Calu3 (cell line): ENCODE results near the gene ALG3. TPM values are rescaled to one million over a fixed set of nuclear protein-coding genes. Genes with fewer than 3 reads are reported as not detected.

Experiments used
- BruUV-seq: library from RNA; stranded (reverse); fragments of 400-500 nt; replicated peaks from 2 replicates; lab custom pipeline; 2021; lab: Mats Ljungman, UMichigan
- CTCF ChIA-PET: fragments of 300-600 bp; sonication (Branson Sonifier 250); formaldehyde crosslinking; loops from one replicate; lab custom pipeline; 2022; ENCODE audit warnings: antibody characterized with exemption; lab: Charles Lee
- DNase-seq: peaks from one replicate; pipeline ENCODE4 v3.0.0; 2022
- H3K27ac Mint-ChIP-seq: one replicate; pipeline ENCODE4 v1.8.0; 2022; ENCODE audit warnings: mixed read lengths; ENCODE audit not compliant: unreplicated experiment
- H3K27me3 Mint-ChIP-seq: one replicate; pipeline ENCODE4 v1.8.0; 2022; ENCODE audit warnings: mixed read lengths; ENCODE audit not compliant: unreplicated experiment
- H3K36me3 Mint-ChIP-seq: one replicate; pipeline ENCODE4 v1.8.0; 2022; ENCODE audit warnings: mild to moderate bottlenecking, moderate library complexity, mixed read lengths; ENCODE audit not compliant: insufficient read depth, unreplicated experiment
- H3K4me1 Mint-ChIP-seq: one replicate; pipeline ENCODE4 v1.8.0; 2022; ENCODE audit warnings: mild to moderate bottlenecking, low read depth, mixed read lengths; ENCODE audit not compliant: unreplicated experiment
- H3K4me3 Mint-ChIP-seq: one replicate; pipeline ENCODE4 v1.8.0; 2022; ENCODE audit warnings: mild to moderate bottlenecking, low read depth, moderate library complexity, mixed read lengths; ENCODE audit not compliant: unreplicated experiment
- H3K9me3 Mint-ChIP-seq: one replicate; pipeline ENCODE4 v1.8.0; 2022; ENCODE audit warnings: low read depth, mixed read lengths; ENCODE audit not compliant: unreplicated experiment
- CTCF ChIP-seq: fragments of 200-600 bp; IDR thresholded peaks from one replicate; pipeline ENCODE4 v1.8.0; 2022; ENCODE audit warnings: antibody characterized with exemption; ENCODE audit not compliant: unreplicated experiment
- intact Hi-C: fragments of 100-400 bp; cut with micrococcal nuclease; formaldehyde crosslinking; loops from one replicate; pipeline ENCODE4 v1.10.0; 2022; ENCODE audit not compliant: unreplicated experiment
- total RNA-seq: library from RNA; stranded (reverse); gene quantifications from 2 replicates; pipeline ENCODE4 v1.2.3, GENCODE V29; 2022

Gene ALG3
- total RNA-seq, 1 experiment from 2014 or later, result 140 TPM

DNA sequence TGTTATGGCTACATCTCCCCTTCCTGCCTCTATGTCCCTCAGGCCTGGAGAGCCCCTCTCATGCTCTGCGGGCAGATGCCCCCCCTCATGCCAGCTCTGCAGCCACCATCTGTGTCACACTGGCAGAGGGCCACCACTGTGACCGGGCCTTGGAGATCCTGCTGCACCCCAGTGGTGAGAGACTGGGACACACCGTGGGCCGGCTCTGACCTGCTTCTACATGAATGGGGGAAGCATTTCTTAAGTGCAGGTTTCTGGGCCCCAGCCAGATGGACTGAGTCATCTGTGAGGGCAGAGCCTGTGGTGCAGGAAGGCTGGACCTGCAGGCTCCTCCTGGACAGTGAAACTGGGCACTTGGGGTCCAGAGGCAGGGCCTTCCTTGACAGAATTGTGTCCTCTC lies 14.5 kb downstream of the ALG3 start:
- peak; percentile 67 for TF ChIP-seq CTCF
- no peaks in the 10 kb centered on the region for H3K9me3 Mint-ChIP-seq
- CTCF ChIA-PET, result interaction anchor here (0.6 to 0.7 kb wide), 2 partner anchors 29 to 89 kb away, joined by 3 to 5 read pairs; no protein-coding TSS in a partner anchor
- no TSS peak for BruUV-seq
- H3K27ac Mint-ChIP-seq, result no peak overlapping the region
- H3K27me3 Mint-ChIP-seq, result peaks cover 57% of the 10 kb centered on the region
- H3K4me3 Mint-ChIP-seq, result no peak overlapping the region
- intact Hi-C loops, result loop anchor here (2.0 kb wide), 1 partner anchor 47 kb away; the partner anchor contains the start of gene ABCF3
- peak; percentile 98 for DNase-seq
- peaks cover 11% of the 10 kb centered on the region for H3K4me1 Mint-ChIP-seq
- H3K36me3 Mint-ChIP-seq, result peaks cover 8% of the 10 kb centered on the region

GRCh38 chr3:184233127-184233843 lies 15.5 kb downstream of the ALG3 start:
- CTCF ChIA-PET, result interaction anchor here (0.5 to 0.7 kb wide), 3 partner anchors 30 to 1579 kb away, joined by 3 to 5 read pairs (median 4); no protein-coding TSS in a partner anchor
- Mint-ChIP-seq H3K4me1 (peaks cover 11% of the 10 kb centered on the region), H3K36me3 (peaks cover 8% of the 10 kb centered on the region), H3K4me3 (no peak overlapping the region), H3K27ac (no peak overlapping the region), H3K9me3 (no peaks in the 10 kb centered on the region), H3K27me3 (peaks cover 57% of the 10 kb centered on the region)
- BruUV-seq, result no TSS peak
- intact Hi-C loops, result no loop called here
- no peak for TF ChIP-seq CTCF
- DNase-seq, result no peak

- no peak for DNase-seq
- Mint-ChIP-seq H3K9me3 (no peaks in the 10 kb centered on the region), H3K27me3 (peaks cover 57% of the 10 kb centered on the region), H3K36me3 (peaks cover 8% of the 10 kb centered on the region), H3K4me1 (peaks cover 11% of the 10 kb centered on the region), H3K4me3 (peak overlapping the region; percentile 8), H3K27ac (no peak overlapping the region)
- TF ChIP-seq CTCF, result no peak
- no TSS peak for BruUV-seq
- CTCF ChIA-PET, result no interaction called here
- intact Hi-C loops, result no loop called here
Measured at GRCh38 chr3:184231671-184232070, 17.1 kb downstream of the ALG3 start.

DNA sequence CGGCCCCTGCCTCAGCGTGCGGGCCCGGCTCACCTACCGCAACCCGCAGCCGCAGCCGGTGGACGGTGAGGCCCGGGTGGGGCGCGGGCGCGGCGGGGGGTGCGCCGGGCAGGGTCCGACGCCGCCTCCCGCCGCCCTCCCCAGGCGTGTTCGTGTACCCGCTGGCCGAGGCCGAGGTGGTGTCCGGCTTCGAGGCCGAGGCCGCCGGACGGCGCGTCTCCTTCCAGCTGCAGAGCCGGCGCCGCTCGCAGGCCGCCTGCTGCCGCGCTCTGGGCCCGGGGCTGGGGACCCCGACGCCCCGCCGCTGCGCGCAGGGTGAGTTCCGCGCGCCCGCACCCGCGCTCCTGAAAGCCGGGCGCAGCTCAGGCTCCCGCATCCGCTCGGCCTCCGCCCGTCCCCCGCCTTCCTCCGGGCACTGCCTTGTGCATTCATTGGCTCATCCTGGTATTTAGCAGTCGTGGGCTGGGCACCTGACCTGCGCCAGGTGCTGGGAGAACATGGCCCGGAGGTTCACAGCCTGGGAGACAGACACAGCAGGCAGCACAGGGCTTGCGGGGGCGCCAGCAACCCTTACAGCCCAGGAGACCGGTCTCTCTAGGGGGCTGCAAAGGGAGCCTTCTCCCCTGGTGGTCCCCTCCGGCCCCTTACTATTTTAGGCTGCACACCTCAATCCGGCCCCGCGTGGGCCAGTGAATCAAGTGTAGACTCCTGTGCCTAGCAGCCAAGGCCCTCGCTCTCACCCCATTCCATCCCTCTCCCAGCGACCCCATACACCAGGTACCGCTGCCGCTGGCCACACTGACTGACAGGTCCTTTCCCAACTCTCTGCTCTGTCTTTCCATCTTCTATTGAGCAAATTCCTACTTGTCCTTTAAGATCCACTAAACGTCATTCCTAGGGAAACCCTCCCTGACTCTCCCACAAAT lies 17.9 kb downstream of the ALG3 start:
- H3K9me3 Mint-ChIP-seq, result no peaks in the 10 kb centered on the region
- peak; percentile 45 for DNase-seq
- intact Hi-C loops, result no loop called here
- H3K4me3 Mint-ChIP-seq, result peak overlapping the region; percentile 8
- H3K36me3 Mint-ChIP-seq, result peaks cover 8% of the 10 kb centered on the region
- no peak overlapping the region for H3K27ac Mint-ChIP-seq
- CTCF ChIA-PET, result interaction anchor here (0.6 to 1.5 kb wide), 2 partner anchors 9 to 61 kb away, joined by 3 to 7 read pairs; no protein-coding TSS in a partner anchor
- peaks cover 11% of the 10 kb centered on the region for H3K4me1 Mint-ChIP-seq
- peaks cover 65% of the 10 kb centered on the region for H3K27me3 Mint-ChIP-seq
- BruUV-seq, result no TSS peak
- no peak for TF ChIP-seq CTCF
